IMR-90 (cell line): ENCODE measurements around the gene HAGHL. TPM values are rescaled to one million over a fixed set of nuclear protein-coding genes. Genes with fewer than 3 reads are reported as not detected.

Experiments
- ATAC-seq: fragments of 200-7000 bp; cut with Tn5 transposase; 2 replicates; pipeline ENCODE4 v1.9.1; 2020; ENCODE audit warnings: low read depth, mild to moderate bottlenecking, moderate library complexity
- BruUV-seq: library from RNA; stranded (reverse); fragments of 400-500 nt; replicated peaks from 2 replicates; lab custom pipeline; 2021; lab: Mats Ljungman, UMichigan
- CTCF ChIA-PET: fragments of 300-600 bp; formaldehyde crosslinking; extraction: SDS; loops from one replicate; lab custom pipeline; 2021; ENCODE audit warnings: antibody characterized with exemption; lab: Yijun Ruan, JAX
- POLR2A ChIA-PET: fragments of 300-600 bp; sonication (Branson Sonifier 250); formaldehyde crosslinking; loops from one replicate; lab custom pipeline; 2022; ENCODE audit warnings: antibody characterized with exemption; ENCODE audit not compliant: unreplicated experiment; lab: Charles Lee
- DNase-seq: peaks from one replicate; pipeline ENCODE4 v3.0.0; 2013
- H2AFZ ChIP-seq: replicated peaks from 2 replicates; pipeline ENCODE3; 2013; ENCODE audit warnings: low read length, mild to moderate bottlenecking; ENCODE audit not compliant: poor library complexity
- H2AK5ac ChIP-seq: 2 replicates; pipeline ENCODE4 v1.6.1; 2013; ENCODE audit warnings: low read depth, low read length, inconsistent platforms
- H2AK9ac ChIP-seq: replicated peaks from 2 replicates; pipeline ENCODE3; 2013; ENCODE audit warnings: mild to moderate bottlenecking, low read depth, low read length, moderate library complexity; ENCODE audit not compliant: poor library complexity
- H2BK120ac ChIP-seq: 2 replicates; pipeline ENCODE4 v1.6.1; 2013; ENCODE audit warnings: low read depth, low read length, inconsistent platforms
- H2BK15ac ChIP-seq: 3 replicates; pipeline ENCODE4 v1.6.1; 2013; ENCODE audit warnings: low read depth, low read length, inconsistent platforms
- H2BK20ac ChIP-seq: 2 replicates; pipeline ENCODE4 v1.6.1; 2013; ENCODE audit warnings: low read depth, mild to moderate bottlenecking, inconsistent platforms, low read length, moderate library complexity
- H2BK5ac ChIP-seq: 2 replicates; pipeline ENCODE4 v1.6.1; 2013; ENCODE audit warnings: mild to moderate bottlenecking, low read depth, low read length, inconsistent platforms; ENCODE audit not compliant: poor library complexity, severe bottlenecking
- H3K14ac ChIP-seq: replicated peaks from 2 replicates; pipeline ENCODE4 v1.6.1; 2013; ENCODE audit warnings: low read depth, low read length, inconsistent platforms
- H3K18ac ChIP-seq: 2 replicates; pipeline ENCODE4 v1.6.1; 2013; ENCODE audit warnings: low read depth, low read length, control low read depth
- H3K23ac ChIP-seq: 2 replicates; pipeline ENCODE4 v1.6.1; 2013; ENCODE audit warnings: low read depth, low read length, inconsistent platforms
- H3K27ac ChIP-seq: 2 replicates; pipeline ENCODE4 v1.5.1; 2013; ENCODE audit warnings: mild to moderate bottlenecking, control low read depth, low read length; ENCODE audit not compliant: insufficient read depth
- H3K27me3 ChIP-seq: 2 replicates; pipeline ENCODE4 v1.6.1; 2013; ENCODE audit warnings: low read length; ENCODE audit not compliant: control insufficient read depth, insufficient read depth
- H3K36me3 ChIP-seq: 2 replicates; pipeline ENCODE4 v1.6.1; 2013; ENCODE audit warnings: low read length, mixed read lengths; ENCODE audit not compliant: control insufficient read depth, insufficient read depth
- H3K4ac ChIP-seq: 2 replicates; pipeline ENCODE4 v1.6.1; 2013; ENCODE audit warnings: low read depth, low read length, inconsistent platforms
- H3K4me1 ChIP-seq: 2 replicates; pipeline ENCODE4 v1.6.1; 2013; ENCODE audit warnings: low read length, mixed read lengths; ENCODE audit not compliant: control insufficient read depth, insufficient read depth
- H3K4me2 ChIP-seq: 2 replicates; pipeline ENCODE4 v1.6.1; 2013; ENCODE audit warnings: low read depth, mild to moderate bottlenecking, control low read depth, low read length, moderate library complexity
- H3K4me3 ChIP-seq: 2 replicates; pipeline ENCODE4 v1.5.1; 2013; ENCODE audit warnings: low read depth, mild to moderate bottlenecking, control low read depth, low read length, moderate library complexity; ENCODE audit not compliant: insufficient read depth
- H3K56ac ChIP-seq: 2 replicates; pipeline ENCODE4 v1.6.1; 2013; ENCODE audit warnings: low read length, inconsistent platforms; ENCODE audit not compliant: insufficient read depth; ENCODE audit errors: extremely low read depth
- H3K79me1 ChIP-seq, 2 experiments: 2 replicates each; pipeline ENCODE4 v1.6.1; 2013; ENCODE audit warnings: low read length in 2 of 2, inconsistent platforms in 1 of 2, low read depth in 1 of 2
- H3K9ac ChIP-seq: 2 replicates; pipeline ENCODE4 v1.6.1; 2013; ENCODE audit warnings: low read depth, low read length, control low read depth
- H3K9me1 ChIP-seq: 2 replicates; pipeline ENCODE4 v1.6.1; 2013; ENCODE audit warnings: low read length, inconsistent platforms; ENCODE audit not compliant: insufficient read depth
- H3K9me3 ChIP-seq: 2 replicates; pipeline ENCODE4 v1.6.1; 2013; ENCODE audit warnings: low read length; ENCODE audit not compliant: control insufficient read depth, insufficient read depth
- H4K20me1 ChIP-seq: 2 replicates; pipeline ENCODE4 v1.6.1; 2013; ENCODE audit warnings: low read length, inconsistent platforms; ENCODE audit not compliant: insufficient read depth
- H4K5ac ChIP-seq: 2 replicates; pipeline ENCODE4 v1.6.1; 2013; ENCODE audit warnings: mild to moderate bottlenecking, low read depth, low read length, control low read depth
- H4K8ac ChIP-seq, 2 experiments: 2 replicates each; pipeline ENCODE4 v1.6.1; 2013; ENCODE audit warnings: low read depth in 2 of 2, low read length in 2 of 2, control low read depth in 1 of 2, inconsistent platforms in 1 of 2
- H4K91ac ChIP-seq: 2 replicates; pipeline ENCODE4 v1.6.1; 2013; ENCODE audit warnings: low read depth, low read length, inconsistent platforms; ENCODE audit not compliant: insufficient read depth
- CHD1 ChIP-seq: IDR thresholded peaks from 2 replicates; pipeline ENCODE4 v1.6.1; 2012; ENCODE audit warnings: low read depth, low read length, improper control_type of control experiment
- ELK1 ChIP-seq: fragments of 150-350 bp; IDR thresholded peaks from 2 replicates; pipeline ENCODE4 v1.6.1; 2016; ENCODE audit warnings: low read depth, mild to moderate bottlenecking, low read length, moderate library complexity, borderline replicate concordance
- MXI1 ChIP-seq: IDR thresholded peaks from 2 replicates; pipeline ENCODE4 v1.6.1; 2012; ENCODE audit warnings: low read depth, mild to moderate bottlenecking, low read length, moderate library complexity, borderline replicate concordance
- WGBS, 2 experiments: methylation state at CpG; one replicate each; pipeline versions ENCODE4 v1.1.5 to v1.1.7; 2013; ENCODE audit warnings: missing lambda C conversion rate in 2 of 2; ENCODE audit not compliant: insufficient read length in 1 of 2; ENCODE audit errors: extremely low coverage in 2 of 2; 5-methylcytosine and 5-hydroxymethylcytosine counted together
- dilution Hi-C: fragments of 300-500 bp; cut with HindIII; formaldehyde crosslinking; loops from one replicate; pipeline ENCODE4 v1.14.3; 2018; ENCODE audit warnings: low sequenced_read_pairs; ENCODE audit not compliant: unreplicated experiment
- in situ Hi-C: fragments of 300-500 bp; cut with MboI; formaldehyde crosslinking; loops from 3 replicates; pipeline ENCODE4 v1.14.3; 2019; ENCODE audit warnings: low sequenced_read_pairs, inconsistent platforms, mixed read lengths
- intact Hi-C: fragments of 100-400 bp; cut with micrococcal nuclease; formaldehyde crosslinking; loops from 2 replicates; pipeline ENCODE4 v1.10.0; 2022
- polyA plus RNA-seq, 3 experiments: library from polyadenylated mRNA; depleted of rRNA; stranded (reverse); fragments of >200 nt; gene quantifications; 2 replicates each; pipeline ENCODE4 v1.2.3, GENCODE V29; 2012; ENCODE audit warnings: low replicate concordance in 1 of 3
- total RNA-seq: library from RNA; depleted of rRNA; stranded (reverse); fragments of >200 nt; gene quantifications from 2 replicates; pipeline ENCODE4 v1.2.3, GENCODE V29; 2012

Gene HAGHL
- total and polyA plus RNA-seq, 2 of the 4 experiments (the other 2 are of a cell fraction), result 3.0 to 12.5 TPM

- Histone ChIP-seq H3K4me3 (no peak overlapping the region), H3K4ac (no peak overlapping the region), H3K4me2 (no peak overlapping the region), H3K14ac (no peak overlapping the region), H4K91ac (no peak overlapping the region), H4K5ac (no peak overlapping the region), H3K27me3 (peaks cover 69% of the 10 kb centered on the region), H3K27ac (no peak overlapping the region), H2BK5ac (no peak overlapping the region), H2BK15ac (no peak overlapping the region), H2BK120ac (no peak overlapping the region), H2AK5ac (no peak overlapping the region), H3K9me1 (no peaks in the 10 kb centered on the region), H3K23ac (no peak overlapping the region), H3K56ac (no peak overlapping the region), H4K8ac (no peak overlapping the region), H3K4me1 (no peaks in the 10 kb centered on the region), H3K9ac (no peak overlapping the region), H2AK9ac (no peak overlapping the region), H4K20me1 (peaks cover 5% of the 10 kb centered on the region), H2BK20ac (no peak overlapping the region), H2AFZ (no peak overlapping the region), H3K18ac (no peak overlapping the region), H3K36me3 (no peaks in the 10 kb centered on the region), H3K9me3 (no peaks in the 10 kb centered on the region), H3K79me1 (no peaks in the 10 kb centered on the region)
- TF ChIP-seq CHD1 (no peak), MXI1 (peak; percentile 42; the same call in 1 of the 2 replicates), ELK1 (no peak)
- intact Hi-C loops, result no loop called here
- DNase-seq, result no peak
- peak; percentile 88 for ATAC-seq
- POLR2A ChIA-PET, result no interaction called here
- BruUV-seq, result no TSS peak
- CTCF ChIA-PET, result interaction anchor here (0.6 kb wide), 1 partner anchor 1194 kb away, joined by 3 read pairs; no protein-coding TSS in a partner anchor
- WGBS, 2 experiments, result 6% methylated on average over 36 of the region's 76 CpGs; no CpG with 5 or more reads in 1 of the 2 experiments
- dilution Hi-C loops, result no loop called here
- in situ Hi-C loops, result loop anchor here (25.0 kb wide), 1 partner anchor 361 kb away; the partner anchor contains the start of gene SSTR5
These were observed 26.0 kb upstream of the HAGHL start for GRCh38 chr16:700684-701584.
